Measurements from ENCODE around the gene OR8S1. TPM values are rescaled to one million over a fixed set of nuclear protein-coding genes. Genes with fewer than 3 reads are reported as not detected.
"Not testable (repeated sequence)": the region's sequence is repeated elsewhere in the genome, so short reads cannot be mapped to it uniquely, and the experiment has no call there.

OR8S1 gene, protein sequence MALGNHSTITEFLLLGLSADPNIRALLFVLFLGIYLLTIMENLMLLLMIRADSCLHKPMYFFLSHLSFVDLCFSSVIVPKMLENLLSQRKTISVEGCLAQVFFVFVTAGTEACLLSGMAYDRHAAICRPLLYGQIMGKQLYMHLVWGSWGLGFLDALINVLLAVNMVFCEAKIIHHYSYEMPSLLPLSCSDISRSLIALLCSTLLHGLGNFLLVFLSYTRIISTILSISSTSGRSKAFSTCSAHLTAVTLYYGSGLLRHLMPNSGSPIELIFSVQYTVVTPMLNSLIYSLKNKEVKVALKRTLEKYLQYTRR
- not detected for polyA plus RNA-seq (2013, experiment 1 of 2; ENCODE audit: insufficient read length)
- polyA plus RNA-seq (2013, experiment 2 of 2; ENCODE audit: insufficient read length) = not detected

GRCh38 chr12:48525332-48525731, at the start of gene OR8S1:
OR8S1 (plus strand) TSS chr12:48525632; CDS start chr12:48525632, 0 bp downstream.
- DNase-seq = no peak

GRCh38 chr12:48482198-48482597, 43.2 kb upstream of the OR8S1 start, which contains the start of gene C12orf54:
C12orf54 (plus strand) TSS chr12:48482498; CDS start chr12:48483297, 799 bp downstream.
- DNase-seq = no peak

DNA sequence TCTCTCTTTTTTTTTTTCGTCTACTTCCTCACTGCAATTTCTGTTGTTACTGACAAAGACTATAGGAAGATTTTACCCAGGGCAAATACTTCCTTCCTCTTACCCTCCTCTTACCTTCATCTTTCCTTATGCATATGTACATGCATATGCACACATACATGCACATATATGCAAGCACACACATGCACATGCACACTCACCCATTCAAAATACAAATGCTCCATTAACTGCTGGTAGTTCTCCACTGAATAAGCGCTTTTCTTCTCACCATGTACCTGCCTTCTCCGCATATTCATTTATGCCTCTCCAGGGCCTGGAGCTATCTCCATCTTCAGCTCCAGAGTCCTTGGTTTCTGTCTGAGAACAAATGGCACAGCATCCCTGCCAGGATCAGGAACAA, 42.5 kb upstream of the OR8S1 start:
- no peak for DNase-seq

- no peak for DNase-seq
These were observed 39.2 kb upstream of the OR8S1 start for GRCh38 chr12:48486261-48486660.

DNA sequence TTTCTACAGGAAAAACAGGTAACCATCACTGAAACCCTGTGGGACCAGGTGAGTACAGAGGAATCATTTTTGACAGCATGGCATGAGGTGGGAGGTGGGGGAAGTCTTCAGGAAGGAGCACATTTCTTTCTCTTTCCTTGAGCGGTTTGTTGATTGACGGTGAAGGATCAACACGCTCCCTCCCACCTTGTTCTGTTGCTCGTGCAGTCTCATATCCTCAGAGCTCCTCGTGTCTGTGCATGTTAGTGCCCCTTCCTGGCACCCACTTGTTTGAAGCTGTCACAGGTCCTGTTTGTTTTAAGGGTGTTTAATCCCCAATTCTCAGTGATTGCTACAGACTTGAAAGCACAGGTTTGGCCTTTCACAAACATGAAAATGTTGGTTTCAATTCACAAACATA, 38.8 kb upstream of the OR8S1 start:
- DNase-seq = no peak

- DNase-seq = peak; percentile 48
These were observed 36.4 kb upstream of the OR8S1 start for GRCh38 chr12:48489012-48489411.

DNA sequence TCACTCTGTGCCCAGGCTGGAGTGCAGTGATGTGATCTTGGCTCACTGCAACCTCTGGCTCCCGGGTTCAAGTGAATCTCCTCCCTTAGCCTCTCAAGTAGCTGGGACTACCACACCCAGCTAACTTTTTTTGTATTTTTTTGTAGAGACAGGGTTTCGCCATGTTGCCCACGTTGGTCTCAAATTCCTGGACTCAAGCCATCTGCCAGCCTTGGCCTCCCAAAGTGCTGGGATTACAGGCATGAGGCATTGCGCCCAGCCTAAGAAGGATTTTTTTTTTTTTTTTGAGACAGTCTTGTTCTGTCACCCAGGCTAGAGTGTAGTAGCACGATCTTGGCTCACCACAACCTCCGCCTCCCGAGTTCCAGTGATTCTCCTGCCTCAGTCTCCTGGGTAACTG, 36.0 kb upstream of the OR8S1 start:
- DNase-seq = not testable (repeated sequence)

DNA sequence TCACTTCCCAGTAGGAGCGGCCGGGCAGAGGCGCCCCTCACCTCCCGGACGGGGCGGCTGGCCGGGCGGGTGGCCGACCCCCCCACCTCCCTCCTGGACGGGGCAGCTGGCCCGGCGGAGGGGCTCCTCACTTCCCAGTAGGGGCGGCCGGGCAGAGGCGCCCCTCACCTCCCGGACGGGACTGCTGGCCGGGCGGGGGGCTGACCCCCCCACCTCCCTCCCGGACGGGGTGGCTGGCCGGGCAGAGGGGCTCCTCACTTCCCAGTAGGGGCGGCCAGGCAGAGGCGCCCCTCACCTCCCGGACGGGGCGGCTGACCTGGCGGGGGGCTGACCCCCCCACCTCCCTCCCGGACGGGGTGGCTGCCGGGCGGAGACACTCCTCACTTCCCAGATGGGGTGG, 25.2 kb upstream of the OR8S1 start:
- not testable (repeated sequence) for DNase-seq

- DNase-seq = not testable (repeated sequence)
These were observed 18.6 kb upstream of the OR8S1 start for GRCh38 chr12:48506836-48507235.

DNA sequence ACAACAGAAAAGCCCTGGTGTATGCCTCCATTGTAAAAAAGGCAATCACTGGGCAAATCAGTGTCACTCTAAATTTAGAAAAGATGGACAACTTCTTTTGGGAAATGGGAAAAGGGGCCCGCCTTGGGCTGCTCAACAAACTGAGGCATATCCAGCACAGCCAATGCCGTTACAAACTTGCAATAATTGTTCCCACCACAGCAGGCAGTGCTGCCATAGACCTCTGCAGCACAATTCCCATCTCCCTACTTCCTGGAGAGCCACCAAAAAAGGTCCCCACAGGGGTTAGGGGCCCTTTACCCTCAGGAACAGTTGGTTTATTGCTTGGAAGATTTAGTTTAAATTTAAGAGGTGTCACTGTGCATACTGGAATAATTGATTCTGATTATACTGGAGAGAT, 16.4 kb upstream of the OR8S1 start:
- DNase-seq = no peak

GRCh38 chr12:48510111-48510510, 15.3 kb upstream of the OR8S1 start:
- no peak for DNase-seq

GRCh38 chr12:48512855-48513254, 12.6 kb upstream of the OR8S1 start:
- DNase-seq = no peak

GRCh38 chr12:48514728-48515127, 10.7 kb upstream of the OR8S1 start:
- DNase-seq = no peak

DNA sequence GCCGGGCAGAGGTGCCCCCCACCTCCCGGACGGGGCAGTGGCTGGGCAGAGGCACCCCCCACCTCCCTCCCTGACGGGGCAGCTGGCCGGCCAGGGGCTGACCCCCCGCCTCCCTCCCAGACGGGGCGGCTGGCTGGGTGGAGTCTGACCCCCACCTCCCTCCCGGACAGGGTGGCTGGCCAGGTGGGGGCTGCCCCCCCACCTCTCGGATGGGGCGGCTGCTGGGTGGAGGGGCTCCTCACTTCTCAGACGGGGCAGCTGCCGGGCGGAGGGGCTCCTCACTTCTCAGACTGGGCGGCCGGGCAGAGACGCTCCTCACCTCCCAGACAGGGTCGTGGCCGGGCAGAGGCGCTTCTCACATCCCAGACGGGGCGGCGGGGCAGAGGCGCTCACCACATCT, 5.1 kb upstream of the OR8S1 start:
- not testable (repeated sequence) for DNase-seq

GRCh38 chr12:48527891-48528670, 2.6 kb downstream of the OR8S1 start:
- no peak for DNase-seq

DNA sequence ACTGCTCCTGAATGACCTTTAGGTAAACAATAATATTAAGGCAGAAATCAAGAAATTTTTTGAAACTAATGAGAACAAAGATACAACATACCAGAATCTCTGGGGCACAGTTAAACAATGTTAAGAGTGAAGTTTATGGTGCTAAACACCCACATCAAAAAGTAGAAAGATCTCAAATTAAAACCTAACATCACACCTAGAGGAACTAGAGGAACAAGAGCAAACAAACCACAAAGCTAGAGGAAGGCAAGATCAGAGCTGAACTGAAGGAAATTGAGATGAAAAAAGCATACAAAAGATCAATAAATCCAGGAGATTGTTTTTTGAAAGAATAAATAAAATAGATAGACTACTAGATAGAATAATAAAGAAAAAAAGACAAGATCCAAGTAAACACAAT, 7.2 kb downstream of the OR8S1 start:
- no peak for DNase-seq

GRCh38 chr12:48536602-48537001, 11.2 kb downstream of the OR8S1 start:
- DNase-seq = no peak

DNA sequence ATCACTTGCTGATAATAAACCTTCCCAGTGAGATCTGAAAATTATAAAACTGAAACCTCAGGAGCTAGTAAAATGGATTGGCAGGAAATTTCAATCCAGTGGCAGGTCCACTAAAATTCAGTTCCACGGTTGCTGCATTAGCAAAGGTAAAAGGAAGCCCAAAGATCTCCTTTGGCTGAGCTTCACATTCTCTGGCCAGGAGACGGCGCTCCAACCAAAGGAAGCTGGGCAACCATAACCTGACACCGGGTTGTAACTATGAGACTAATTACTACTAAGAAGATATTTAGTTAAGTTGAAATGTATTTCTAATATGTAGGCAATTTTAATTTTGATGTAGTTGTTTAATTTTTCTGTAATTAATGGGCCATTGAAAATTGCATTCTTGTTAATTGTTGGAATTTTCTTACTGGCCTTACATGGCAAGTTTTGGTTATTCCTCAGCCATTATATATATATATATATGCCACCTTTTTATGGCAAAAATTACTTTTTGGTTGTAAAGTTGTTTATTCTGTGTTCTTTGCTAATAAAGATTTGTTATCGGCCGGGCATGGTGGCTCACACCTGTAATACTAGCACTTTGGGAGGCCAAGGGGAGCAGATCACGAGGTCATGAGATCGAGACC, 17.0 kb downstream of the OR8S1 start:
- no peak for DNase-seq

DNA sequence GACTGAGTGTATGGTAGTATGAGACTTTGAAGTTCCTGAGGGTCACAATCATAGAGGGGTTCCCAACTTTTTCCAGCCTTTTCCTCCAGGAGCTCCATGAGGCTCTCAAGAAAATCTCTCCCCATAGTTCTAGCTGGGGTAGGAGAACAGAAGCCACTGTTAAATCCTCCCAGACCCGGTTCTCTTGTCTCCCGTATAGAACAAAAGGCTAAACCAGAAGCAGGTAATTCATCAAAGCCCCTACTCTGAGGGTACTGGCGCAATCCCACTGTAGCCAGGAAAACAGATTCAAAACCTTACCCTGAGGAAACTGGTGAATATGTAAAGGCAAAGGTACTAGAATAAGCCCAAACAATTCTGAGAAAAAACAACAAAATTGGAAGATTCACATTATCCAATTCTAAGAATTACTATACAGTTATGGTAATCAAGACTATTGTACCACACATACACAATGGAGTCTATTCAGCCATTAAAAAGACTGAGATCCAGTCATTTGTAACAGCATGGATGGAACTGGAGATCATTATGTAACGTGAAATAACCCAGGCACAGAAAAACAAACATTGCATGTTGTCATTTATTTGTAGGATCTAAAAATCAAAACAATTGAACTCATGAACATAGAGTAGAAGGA, 20.5 kb downstream of the OR8S1 start:
- DNase-seq = no peak

- DNase-seq = not testable (repeated sequence)
These were observed 21.6 kb downstream of the OR8S1 start for GRCh38 chr12:48547012-48547411.

DNA sequence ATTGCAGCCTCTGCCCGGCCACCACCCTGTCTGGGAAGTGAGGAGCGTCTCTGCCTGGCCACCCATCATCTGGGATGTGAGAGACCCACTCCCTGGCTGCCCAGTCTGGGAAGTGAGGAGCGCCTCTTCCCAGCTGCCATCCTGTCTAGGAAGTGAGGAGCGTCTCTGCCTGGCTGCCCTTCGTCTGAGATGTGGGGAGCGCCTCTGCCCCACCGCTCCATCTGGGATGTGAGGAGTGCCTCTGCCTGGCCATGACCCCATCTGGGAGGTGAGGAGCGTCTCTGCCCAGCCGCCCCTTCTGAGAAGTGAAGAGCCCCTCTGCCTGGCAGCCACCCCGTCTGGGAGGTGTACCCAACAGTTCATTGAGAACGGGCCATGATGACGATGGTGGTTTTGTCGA, 26.2 kb downstream of the OR8S1 start:
- not testable (repeated sequence) for DNase-seq

DNA sequence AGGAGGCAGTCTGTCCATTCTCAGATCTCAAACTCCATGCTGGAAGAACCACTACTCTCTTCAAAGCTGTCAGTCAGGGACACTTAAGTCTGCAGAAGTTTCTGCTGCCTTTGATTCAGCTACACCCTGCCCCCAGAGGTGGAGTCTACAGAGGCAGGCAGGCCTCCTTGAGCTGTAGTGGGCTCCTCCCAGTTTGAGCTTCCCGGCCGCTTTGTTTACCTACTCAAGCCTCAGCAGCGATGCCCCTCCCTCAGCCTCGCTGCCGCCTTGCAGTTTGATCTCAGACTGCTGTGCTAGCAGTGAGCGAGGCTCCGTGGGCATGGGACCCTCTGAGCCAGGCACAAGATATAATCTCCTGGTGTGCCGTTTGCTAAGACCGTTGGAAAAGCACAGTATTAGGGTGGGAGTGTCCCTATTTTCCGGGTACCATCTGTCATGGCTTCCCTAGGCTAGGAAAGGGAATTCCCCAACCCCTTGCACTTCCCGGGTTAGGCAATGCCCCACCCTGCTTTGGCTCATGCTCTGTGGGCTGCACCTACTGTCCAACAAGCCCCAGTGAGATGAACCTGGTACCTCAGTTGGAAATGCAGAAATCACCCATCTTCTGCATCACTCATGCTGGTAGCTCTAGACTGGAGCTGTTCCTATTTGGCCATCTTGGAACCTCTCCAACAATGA, 28.4 kb downstream of the OR8S1 start:
- DNase-seq = not testable (repeated sequence)

Measured in fibroblast of skin of abdomen (primary cell).